ENCODE data around the gene DAGLB. TPM values are rescaled to one million over a fixed set of nuclear protein-coding genes. Genes with fewer than 3 reads are reported as not detected.

The DAGLB gene
- total and polyA plus RNA-seq, 2 of the 8 experiments (the other 6 are each of a cell fraction or from before 2014, with no cell fraction given) = 27.0 to 39.6 TPM

DNA sequence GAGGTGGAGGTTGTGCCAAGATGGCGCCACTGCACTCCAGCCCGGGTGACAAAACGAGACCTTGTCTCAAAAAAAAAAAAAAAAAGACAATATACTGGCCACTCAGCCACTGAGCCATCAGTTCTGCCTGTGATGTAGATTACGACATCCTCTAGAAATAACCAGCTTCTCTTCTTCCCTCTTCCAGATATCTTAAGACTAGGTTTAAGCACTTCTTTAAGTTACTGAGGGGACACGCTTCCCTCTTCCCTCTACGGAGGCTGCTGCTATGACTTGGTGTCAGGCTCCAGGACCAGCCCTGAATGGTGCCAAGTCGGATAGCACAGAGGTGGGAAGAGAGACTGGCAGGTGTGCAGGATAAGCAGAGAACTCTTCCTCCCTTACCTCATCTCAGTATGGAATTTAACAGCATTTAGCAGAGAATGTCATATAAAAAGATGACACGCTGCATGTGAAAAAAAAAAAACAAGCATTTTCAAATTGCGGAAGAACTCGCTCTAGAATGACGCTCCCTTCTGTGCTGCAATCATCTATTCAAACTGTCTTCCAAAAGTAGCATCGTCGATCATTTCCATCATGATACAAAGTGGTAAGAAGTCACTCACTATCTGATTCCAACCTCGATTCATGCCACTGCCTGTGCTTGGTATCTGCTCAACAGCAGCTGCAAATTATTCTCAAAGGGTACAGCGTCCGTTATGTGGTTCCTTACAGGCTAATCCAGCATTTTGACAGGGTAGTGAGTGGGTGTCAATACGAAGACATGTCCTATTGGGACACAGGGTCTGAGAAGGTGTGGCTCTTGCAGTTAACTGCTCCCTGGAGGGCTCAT, 13.8 kb downstream of the DAGLB start:
- Histone ChIP-seq H2BK12ac (ENCODE audit: low read depth, low read length) (no peak overlapping the region), H3K79me1 (ENCODE audit: low read depth, low read length) (peaks cover 12% of the 10 kb centered on the region), H3K23ac (ENCODE audit: insufficient read length) (no peak overlapping the region), H3K4me2 (ENCODE audit: insufficient read depth in 1 of 2, low read depth in 2 of 2, low read length in 2 of 2) (no peak overlapping the region), H2BK20ac (ENCODE audit: low read length) (no peak overlapping the region), H3K27me3 (replicated peaks in 1 of 4; ENCODE audit: control insufficient read depth in 3 of 4, extremely low read depth in 1 of 4, insufficient read depth in 3 of 4, low read length in 3 of 4) (no peaks in the 10 kb centered on the region), H3K14ac (ENCODE audit: insufficient read length) (no peak overlapping the region), H3K56ac (replicated peaks; ENCODE audit: insufficient read length, low read depth, low read length) (no peak overlapping the region), H2AK5ac (ENCODE audit: low read depth, low read length) (no peak overlapping the region), H4K20me1 (replicated peaks in 1 of 2; ENCODE audit: control insufficient read depth in 1 of 2, insufficient read depth in 2 of 2, low read length in 2 of 2) (peaks cover 9 to 10% of the 10 kb centered on the region in 2 experiments), H2BK120ac (replicated peaks; ENCODE audit: low read depth, low read length) (no peak overlapping the region), H3K27ac (ENCODE audit: low read depth, low read length) (no peak overlapping the region), H2BK15ac (ENCODE audit: low read length) (no peak overlapping the region), H2AFZ (ENCODE audit: low read length) (no peak overlapping the region), H4K8ac (ENCODE audit: extremely low read depth, insufficient read depth, low read length) (no peak overlapping the region), H3K9ac (replicated peaks in 1 of 4; ENCODE audit: extremely low read depth in 1 of 4, low read depth in 3 of 4, low read length in 3 of 4) (no peak overlapping the region), H3K9me3 (ENCODE audit: insufficient read depth in 2 of 2, low read depth in 1 of 2, low read length in 1 of 2) (no peaks in the 10 kb centered on the region), H3K23me2 (ENCODE audit: low read depth, low read length) (no peaks in the 10 kb centered on the region), H2BK5ac (ENCODE audit: low read depth, low read length) (no peak overlapping the region), H3K4me1 (replicated peaks in 1 of 4; ENCODE audit: control insufficient read depth in 3 of 4, insufficient read depth in 4 of 4, low read length in 3 of 4) (peaks cover 0 to 2% (median 0%) of the 10 kb centered on the region in 4 experiments; a peak in 2 of 7 replicates), H3K36me3 (ENCODE audit: control insufficient read depth in 2 of 4, insufficient read depth in 4 of 4, low read length in 3 of 4) (peaks cover 4 to 32% (median 20%) of the 10 kb centered on the region in 4 experiments), H4K91ac (replicated peaks; ENCODE audit: insufficient read length, low read length) (no peak overlapping the region), H3K18ac (ENCODE audit: extremely low read depth, low read length) (no peak overlapping the region), H4K5ac (ENCODE audit: insufficient read length, low read depth, low read length) (no peak overlapping the region), H3K4me3 (ENCODE audit: extremely low read depth in 1 of 4, insufficient read depth in 2 of 4, low read depth in 3 of 4, low read length in 4 of 4) (no peak overlapping the region), H3K79me2 (ENCODE audit: control insufficient read depth in 1 of 2, insufficient read depth in 2 of 2, low read length in 2 of 2) (peaks cover 0 to 44% of the 10 kb centered on the region in 2 experiments), H3K4ac (replicated peaks; ENCODE audit: insufficient read length, low read depth, low read length) (no peak overlapping the region)
- TF ChIP-seq GTF2F1 (IDR thresholded peaks at IDR 0.05; ENCODE audit: borderline replicate concordance, low read depth, low read length) (no peak), KDM4A (IDR thresholded peaks at IDR 0.05; ENCODE audit: low read depth, low read length, severe bottlenecking) (no peak), SIRT6 (IDR thresholded peaks at IDR 0.05; ENCODE audit: low read length) (no peak), PHF8 (conservative IDR thresholded peaks at IDR 0.05; ENCODE audit: low read depth, low read length) (no peak), BRCA1 (IDR thresholded peaks at IDR 0.05; ENCODE audit: low read depth, low read length) (no peak), SIX5 (IDR thresholded peaks at IDR 0.05; ENCODE audit: low read depth, low read length) (no peak), EZH2 (IDR thresholded peaks at IDR 0.05; ENCODE audit: low read depth, low read length, severe bottlenecking) (no peak), TAF1 (IDR thresholded peaks at IDR 0.05; ENCODE audit: low read depth, low read length) (no peak), TAF7 (optimal IDR thresholded peaks at IDR 0.05; ENCODE audit: borderline replicate concordance, low read depth, low read length) (no peak), SRF (IDR thresholded peaks at IDR 0.05; ENCODE audit: low read depth, low read length) (no peak), CBX5 (IDR thresholded peaks at IDR 0.05; ENCODE audit: low read depth, low read length) (no peak)
- DNase-seq (ENCODE audit: low read depth in 1 of 2, low spot score in 2 of 2) (no peak), FAIRE-seq (no peak)
- CTCF ChIA-PET (ENCODE audit: partially characterized antibody) = interaction anchor here (0.6 to 2.4 kb wide), 6 partner anchors 10 to 304 kb away, joined by 3 to 11 read pairs (median 4); no protein-coding TSS in a partner anchor
- 94% methylated on average over 17 of the region's 17 CpGs; no CpG with 5 or more reads in 1 of the 2 experiments for WGBS, 2 experiments (ENCODE audit: extremely low coverage in 1 of 2, insufficient coverage in 1 of 2, insufficient read length in 1 of 2, insufficient replicate concordance in 2 of 2, low coverage in 1 of 2, low lambda C conversion rate in 2 of 2, missing lambda C conversion rate in 1 of 2)
- POLR2A ChIA-PET (ENCODE audit: partially characterized antibody) = no interaction called here
